NCI-H1048 (cell line): ENCODE measurements around the gene PCDHGA9.
"Not testable (repeated sequence)": the region's sequence is repeated elsewhere in the genome, so short reads cannot be mapped to it uniquely, and the experiment has no call there.

ENCODE experiments used
- DNase-seq: peaks from one replicate; lab custom pipeline; 2025; lab: John Stamatoyannopoulos, UW

Gene PCDHGA9

DNA sequence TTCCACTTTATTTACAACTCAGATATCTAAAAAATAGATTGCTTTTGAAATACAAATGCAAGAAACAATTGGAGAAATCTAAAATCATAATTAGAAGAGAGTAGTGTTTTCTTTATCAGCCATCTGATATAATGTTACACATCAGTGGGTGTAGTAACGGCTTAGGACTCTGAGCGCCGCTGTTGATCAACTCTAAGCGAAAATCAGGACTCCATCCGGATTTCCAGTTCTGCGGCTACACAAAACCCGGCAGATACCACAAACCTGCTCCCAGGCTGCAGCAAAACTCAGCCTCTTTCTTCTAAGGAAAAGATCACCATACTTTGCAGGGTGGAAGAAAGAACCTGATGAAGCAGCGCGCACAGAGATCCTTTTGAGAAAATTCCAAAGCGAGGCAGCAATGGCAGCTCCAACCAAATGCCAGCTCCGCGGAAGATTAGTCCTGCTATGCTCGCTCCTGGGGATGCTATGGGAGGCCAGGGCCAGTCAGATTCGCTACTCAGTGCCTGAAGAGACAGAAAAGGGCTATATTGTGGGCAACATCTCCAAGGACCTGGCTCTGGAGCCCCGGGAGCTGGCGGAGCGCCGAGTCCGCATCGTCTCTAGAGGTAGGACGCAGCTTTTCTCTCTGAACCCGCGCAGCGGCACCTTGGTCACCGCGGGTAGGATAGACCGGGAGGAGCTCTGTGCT is at the start of gene PCDHGA9:
Gene PCDHGA9, plus strand, starts transcription at position 226 of the 691 bp plus-strand sequence. Its CDS starts 175 bp downstream, at position 401.
- DNase-seq = no peak

DNA sequence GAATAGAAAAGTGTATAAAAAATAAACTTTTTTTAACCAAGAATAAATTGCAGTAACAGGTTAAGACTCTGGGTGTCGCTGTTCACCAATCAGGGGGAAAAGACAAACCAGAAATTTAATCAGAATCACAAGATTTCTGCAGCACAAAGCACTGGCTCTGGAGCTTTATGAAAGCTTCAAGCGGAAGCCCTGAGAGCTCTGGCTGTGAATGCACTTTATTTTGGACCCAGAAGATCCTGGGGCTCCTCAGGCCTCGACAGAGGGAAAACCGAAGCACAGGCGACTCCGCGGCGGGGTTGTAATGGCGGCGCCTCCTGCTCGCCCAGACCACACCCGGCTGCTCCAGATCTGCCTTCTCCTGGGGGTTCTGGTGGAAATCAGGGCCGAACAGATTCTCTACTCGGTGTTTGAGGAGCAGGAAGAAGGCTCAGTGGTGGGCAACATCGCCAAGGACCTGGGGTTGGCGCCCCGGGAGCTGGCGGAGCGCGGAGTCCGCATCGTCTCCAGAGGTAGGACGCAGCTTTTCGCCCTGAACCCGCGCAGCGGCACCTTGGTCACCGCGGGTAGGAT is 47.6 kb upstream of the PCDHGA9 start, which contains the start of gene PCDHGA4:
Gene PCDHGA4, plus strand, starts transcription at position 122 of the 570 bp plus-strand sequence. Its CDS starts 87 bp downstream, at position 209.
- no peak for DNase-seq

DNA sequence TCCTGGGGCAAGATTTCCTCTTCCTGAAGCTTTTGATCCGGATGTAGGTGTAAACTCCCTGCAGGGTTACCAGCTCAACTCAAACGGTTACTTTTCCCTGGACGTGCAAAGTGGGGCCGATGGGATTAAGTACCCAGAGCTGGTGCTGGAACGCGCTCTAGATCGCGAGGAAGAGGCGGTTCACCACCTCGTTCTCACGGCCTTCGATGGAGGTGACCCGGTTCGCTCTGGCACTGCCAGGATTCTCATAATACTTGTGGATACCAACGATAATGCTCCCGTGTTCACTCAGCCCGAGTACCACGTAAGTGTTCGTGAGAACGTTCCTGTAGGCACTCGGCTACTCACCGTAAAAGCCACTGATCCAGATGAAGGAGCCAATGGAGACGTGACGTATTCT is 46.9 kb upstream of the PCDHGA9 start:
- DNase-seq = no peak

DNA sequence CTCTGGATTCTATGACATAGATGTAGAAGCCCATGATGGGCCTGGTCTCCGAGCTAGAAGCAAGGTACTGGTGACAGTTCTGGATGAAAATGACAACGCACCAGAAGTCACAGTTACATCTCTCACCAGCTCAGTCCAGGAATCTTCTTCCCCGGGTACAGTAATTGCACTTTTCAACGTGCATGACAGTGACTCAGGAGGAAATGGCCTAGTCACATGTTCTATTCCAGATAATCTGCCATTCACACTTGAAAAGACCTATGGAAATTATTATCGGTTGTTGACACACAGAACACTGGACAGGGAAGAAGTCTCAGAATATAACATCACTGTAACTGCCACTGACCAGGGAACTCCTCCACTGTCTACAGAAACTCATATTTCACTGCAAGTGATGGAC is 46.4 kb upstream of the PCDHGA9 start:
- DNase-seq = no peak

DNA sequence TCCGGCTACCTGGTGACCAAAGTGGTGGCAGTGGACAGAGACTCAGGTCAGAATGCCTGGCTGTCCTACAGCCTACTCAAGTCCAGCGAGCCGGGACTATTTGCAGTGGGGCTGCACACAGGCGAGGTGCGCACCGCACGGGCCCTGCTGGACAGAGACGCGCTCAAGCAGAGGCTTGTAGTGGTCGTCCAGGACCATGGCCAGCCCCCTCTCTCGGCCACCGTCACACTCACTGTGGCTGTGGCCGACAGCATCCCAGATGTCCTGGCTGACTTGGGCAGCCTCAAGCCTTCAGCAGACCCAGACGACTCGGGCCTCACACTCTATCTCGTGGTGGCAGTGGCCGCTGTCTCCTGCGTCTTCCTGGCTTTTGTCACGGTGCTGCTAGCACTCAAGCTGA is 45.6 kb upstream of the PCDHGA9 start:
- DNase-seq = no peak

DNA sequence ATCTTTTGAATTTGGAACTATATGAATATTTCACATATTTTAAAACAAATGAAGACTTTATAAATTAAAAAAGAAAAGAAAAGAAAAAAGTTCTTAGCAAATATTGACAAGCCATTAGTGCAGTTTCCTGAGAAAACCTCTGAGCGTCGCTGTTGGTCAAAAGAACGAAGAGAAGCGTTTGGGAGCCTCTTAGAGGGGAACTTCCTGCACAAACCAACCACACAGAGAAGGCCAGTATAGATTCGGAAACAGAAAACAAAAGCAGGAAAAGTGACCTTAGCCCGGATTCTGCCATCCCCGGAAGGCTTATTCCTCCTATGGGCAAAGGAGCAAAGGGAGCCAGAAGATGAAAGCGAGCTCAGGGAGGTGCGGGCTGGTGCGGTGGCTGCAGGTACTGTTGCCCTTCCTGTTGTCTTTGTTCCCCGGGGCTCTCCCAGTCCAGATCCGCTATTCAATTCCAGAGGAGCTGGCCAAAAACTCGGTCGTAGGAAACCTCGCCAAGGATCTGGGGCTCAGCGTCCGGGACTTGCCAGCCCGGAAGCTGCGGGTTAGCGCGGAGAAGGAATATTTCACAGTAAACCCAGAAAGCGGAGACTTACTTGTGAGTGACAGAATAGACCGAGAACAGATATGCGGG is 42.7 kb upstream of the PCDHGA9 start, which contains the start of gene PCDHGB2:
Gene PCDHGB2, plus strand, starts transcription at position 205 of the 637 bp plus-strand sequence. Its CDS starts 142 bp downstream, at position 347.
- DNase-seq = no peak

DNA sequence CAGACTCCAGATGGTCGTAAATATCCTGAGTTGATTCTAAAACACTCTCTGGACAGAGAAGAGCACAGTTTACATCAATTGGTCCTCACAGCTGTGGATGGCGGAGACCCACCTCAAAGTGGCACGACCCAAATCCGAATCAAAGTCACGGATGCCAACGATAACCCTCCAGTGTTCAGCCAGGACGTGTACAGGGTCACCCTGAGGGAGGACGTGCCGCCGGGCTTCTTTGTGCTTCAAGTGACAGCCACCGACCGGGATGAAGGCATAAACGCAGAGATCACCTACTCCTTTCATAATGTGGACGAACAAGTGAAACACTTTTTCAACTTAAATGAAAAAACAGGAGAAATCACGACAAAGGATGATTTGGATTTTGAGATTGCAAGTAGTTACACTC is 41.9 kb upstream of the PCDHGA9 start:
- no peak for DNase-seq

DNA sequence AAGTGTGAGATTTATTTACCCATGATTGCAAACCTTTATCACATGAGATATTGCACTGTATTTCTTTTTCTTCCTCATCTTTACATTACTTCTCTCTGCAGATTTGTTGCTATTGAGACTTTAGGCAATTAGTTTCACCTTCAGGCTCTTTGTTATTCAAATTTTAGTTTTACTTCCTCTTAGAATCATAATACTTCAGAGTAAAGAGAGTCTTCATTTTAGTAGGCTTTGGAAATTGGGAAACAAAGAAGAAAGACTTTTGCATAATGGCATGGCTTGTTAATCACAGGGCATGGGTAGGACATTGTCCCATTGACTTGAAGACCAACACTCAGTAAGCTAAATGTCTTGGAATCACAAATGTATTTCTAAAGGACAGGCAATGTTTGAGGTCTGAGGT is 39.9 kb upstream of the PCDHGA9 start:
- DNase-seq = no peak

DNA sequence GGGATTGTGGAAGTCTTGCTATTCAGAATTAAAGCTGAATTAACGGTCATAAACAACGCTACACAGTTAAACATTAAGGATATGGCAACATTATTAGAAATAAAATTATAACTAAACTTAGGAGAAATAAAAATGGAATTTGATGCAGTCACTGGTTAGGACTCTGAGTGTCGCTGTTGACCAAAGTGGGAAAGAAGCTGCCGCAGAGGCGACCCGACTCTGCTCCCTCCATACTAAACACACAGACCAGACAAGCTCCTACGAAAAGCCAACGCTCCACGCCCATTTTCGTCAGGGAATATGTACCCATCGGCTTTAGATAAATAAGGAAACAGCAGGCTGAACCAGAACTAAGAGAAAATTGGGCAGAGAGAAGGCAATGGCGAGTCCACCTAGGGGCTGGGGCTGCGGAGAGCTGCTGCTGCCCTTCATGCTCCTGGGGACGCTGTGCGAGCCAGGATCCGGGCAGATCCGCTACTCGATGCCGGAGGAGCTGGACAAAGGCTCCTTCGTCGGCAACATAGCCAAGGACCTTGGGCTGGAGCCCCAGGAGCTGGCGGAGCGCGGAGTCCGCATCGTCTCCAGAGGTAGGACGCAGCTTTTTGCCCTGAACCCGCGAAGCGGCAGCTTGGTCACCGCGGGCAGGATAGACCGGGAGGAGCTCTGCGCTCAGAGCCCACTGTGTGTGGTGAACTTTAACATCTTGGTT is 38.5 kb upstream of the PCDHGA9 start, which contains the start of gene PCDHGA5:
Gene PCDHGA5, plus strand, starts transcription at position 211 of the 709 bp plus-strand sequence. Its CDS starts 169 bp downstream, at position 380.
- no peak for DNase-seq

DNA sequence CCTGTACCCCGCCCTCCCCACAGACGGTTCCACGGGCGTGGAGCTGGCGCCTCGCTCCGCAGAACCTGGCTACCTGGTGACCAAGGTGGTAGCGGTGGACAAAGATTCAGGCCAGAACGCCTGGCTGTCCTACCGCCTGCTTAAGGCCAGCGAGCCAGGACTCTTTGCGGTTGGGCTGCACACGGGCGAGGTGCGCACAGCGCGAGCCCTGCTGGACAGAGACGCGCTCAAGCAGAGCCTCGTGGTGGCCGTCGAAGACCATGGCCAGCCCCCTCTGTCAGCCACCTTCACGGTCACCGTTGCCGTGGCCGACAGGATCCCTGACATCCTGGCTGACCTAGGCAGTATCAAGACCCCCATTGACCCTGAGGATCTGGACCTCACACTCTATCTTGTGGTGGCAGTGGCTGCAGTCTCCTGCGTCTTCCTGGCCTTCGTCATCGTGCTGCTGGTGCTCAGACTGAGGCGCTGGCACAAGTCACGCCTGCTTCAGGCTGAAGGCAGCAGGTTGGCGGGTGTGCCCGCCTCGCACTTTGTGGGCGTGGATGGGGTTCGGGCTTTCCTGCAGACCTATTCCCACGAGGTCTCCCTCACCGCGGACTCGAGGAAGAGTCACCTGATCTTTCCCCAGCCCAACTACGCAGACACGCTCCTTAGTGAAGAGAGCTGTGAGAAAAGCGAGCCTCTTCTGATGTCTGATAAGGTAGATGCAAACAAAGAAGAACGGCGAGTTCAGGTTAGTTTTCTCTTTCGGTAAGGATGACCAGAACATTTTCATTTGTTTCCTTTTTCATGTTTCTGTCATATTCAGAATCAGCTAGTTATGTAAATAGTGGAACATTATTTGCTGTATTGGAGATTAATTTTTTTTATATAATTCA is 36.3 kb upstream of the PCDHGA9 start:
- no peak for DNase-seq

DNA sequence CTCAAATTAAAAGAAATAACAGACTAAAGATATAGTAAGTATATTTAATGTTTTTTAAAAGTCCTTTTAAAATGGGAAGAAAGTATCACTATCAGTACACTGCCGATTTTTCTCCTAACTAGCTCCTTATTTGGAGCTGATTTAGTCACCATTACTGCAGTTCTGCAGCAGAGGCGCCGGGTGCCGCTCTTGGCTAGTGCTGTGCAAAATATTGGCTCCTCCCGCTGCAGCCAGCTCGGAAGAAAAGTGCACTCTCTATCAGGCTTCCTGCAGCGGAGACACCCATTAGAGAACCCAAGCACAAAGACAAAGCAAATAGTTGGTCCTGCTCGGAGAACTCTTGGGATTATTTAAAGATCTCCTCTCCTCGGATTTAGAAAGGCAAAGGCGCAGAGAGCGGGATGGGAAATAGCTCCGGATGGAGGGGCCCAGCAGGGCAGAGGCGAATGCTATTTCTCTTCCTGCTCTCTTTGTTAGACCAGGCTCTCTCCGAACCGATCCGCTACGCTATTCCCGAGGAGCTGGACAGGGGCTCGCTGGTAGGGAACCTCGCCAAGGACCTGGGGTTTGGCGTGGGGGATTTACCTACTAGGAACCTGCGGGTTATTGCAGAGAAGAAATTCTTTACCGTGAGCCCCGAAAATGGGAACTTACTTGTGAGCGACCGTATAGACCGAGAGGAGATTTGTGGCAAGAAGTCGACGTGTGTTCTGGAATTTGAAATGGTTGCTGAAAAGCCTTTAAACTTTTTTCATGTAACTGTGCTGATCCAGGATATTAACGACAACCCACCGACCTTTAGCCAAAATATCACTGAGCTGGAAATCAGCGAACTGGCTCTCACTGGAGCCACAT is 32.4 kb upstream of the PCDHGA9 start, which contains the start of gene PCDHGB3:
Gene PCDHGB3, plus strand, starts transcription at position 249 of the 855 bp plus-strand sequence. Its CDS starts 153 bp downstream, at position 402.
- DNase-seq = no peak

DNA sequence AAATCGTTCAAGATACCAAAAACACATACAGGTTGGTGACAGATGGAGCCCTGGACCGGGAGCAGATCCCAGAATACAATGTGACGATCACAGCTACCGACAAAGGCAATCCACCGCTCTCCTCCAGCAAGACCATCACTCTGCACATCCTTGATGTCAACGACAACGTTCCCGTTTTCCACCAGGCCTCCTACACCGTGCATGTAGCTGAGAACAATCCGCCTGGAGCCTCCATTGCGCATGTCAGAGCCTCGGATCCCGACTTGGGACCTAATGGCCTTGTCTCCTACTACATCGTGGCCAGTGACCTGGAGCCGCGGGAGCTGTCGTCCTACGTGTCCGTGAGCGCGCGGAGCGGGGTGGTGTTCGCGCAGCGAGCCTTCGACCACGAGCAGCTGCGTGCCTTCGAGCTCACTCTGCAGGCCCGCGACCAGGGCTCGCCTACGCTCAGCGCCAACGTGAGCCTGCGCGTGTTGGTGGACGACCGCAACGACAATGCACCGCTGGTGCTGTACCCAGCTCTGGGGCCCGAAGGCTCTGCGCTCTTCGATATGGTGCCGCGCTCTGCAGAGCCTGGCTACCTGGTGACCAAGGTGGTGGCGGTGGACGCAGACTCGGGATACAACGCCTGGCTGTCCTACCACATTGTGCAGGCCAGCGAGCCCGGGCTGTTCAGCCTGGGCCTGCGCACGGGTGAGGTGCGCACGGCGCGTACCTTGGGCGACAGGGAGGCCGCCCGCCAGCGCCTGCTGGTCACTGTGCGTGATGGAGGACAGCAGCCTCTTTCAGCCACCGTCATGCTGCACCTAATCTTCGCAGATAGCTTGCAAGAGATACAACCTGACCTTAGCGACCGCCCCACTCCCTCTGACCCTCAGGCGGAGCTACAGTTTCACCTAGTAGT is 30.8 kb upstream of the PCDHGA9 start:
- no peak for DNase-seq

DNA sequence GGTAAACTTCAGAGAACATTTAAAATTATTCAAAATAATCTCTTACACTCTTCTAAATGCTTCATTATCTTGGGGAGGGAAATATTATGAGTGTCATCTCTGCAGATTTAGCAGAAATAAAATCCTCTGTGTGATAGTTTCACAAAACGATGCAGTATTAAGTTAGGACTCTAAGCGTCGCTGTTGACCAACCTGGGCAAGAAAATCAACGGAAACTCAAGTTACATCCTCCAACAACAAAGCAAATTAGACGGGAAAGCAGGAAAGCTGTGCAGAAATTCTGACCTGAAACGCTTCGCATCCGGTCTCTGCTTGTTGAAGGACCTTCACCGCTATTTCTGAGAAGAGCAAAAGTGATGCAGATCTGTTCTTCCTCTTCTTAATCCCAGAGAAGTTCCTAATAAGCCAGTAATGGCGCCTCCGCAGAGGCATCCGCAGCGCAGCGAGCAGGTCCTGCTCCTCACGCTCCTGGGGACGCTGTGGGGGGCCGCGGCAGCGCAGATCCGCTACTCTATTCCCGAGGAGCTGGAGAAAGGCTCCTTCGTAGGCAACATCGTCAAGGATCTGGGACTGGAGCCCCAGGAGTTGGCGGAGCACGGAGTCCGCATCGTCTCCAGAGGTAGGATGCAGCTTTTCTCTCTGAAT is 28.8 kb upstream of the PCDHGA9 start, which contains the start of gene PCDHGA6:
Gene PCDHGA6, plus strand, starts transcription at position 219 of the 645 bp plus-strand sequence. Its CDS starts 193 bp downstream, at position 412.
- DNase-seq = no peak

DNA sequence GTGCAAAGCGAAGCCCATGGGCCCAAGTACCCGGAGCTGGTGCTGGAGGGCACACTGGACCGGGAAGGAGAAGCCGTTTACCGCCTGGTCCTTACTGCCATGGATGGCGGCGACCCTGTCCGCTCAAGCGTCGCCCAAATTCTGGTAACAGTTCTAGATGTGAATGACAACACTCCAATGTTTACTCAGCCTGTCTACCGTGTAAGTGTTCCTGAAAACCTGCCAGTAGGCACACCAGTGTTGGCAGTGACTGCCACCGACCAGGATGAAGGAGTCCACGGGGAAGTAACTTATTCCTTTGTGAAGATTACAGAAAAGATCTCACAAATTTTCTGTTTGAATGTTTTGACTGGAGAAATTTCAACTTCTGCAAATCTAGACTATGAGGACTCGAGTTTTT is 28.0 kb upstream of the PCDHGA9 start:
- no peak for DNase-seq

DNA sequence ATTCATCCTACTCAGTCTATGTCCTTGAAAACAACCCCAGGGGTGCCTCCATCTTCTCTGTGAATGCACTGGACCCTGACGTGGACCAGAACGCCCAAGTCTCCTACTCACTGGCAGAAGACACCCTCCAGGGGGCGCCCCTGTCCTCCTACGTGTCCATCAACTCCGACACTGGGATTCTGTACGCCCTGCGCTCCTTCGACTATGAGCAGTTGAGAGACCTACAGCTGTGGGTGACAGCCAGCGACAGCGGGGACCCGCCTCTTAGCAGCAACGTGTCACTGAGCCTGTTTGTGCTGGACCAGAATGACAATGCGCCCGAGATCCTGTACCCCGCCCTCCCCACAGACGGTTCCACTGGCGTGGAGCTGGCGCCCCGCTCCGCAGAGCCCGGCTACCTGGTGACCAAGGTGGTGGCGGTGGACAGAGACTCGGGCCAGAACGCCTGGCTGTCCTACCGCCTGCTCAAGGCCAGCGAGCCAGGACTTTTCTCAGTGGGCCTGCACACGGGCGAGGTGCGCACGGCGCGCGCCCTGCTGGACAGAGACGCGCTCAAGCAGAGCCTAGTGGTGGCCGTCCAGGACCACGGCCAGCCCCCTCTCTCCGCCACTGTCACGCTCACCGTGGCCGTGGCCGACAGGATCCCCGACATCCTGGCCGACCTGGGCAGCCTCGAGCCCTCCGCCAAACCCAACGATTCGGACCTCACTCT is 27.0 kb upstream of the PCDHGA9 start:
- not testable (repeated sequence) for DNase-seq

DNA sequence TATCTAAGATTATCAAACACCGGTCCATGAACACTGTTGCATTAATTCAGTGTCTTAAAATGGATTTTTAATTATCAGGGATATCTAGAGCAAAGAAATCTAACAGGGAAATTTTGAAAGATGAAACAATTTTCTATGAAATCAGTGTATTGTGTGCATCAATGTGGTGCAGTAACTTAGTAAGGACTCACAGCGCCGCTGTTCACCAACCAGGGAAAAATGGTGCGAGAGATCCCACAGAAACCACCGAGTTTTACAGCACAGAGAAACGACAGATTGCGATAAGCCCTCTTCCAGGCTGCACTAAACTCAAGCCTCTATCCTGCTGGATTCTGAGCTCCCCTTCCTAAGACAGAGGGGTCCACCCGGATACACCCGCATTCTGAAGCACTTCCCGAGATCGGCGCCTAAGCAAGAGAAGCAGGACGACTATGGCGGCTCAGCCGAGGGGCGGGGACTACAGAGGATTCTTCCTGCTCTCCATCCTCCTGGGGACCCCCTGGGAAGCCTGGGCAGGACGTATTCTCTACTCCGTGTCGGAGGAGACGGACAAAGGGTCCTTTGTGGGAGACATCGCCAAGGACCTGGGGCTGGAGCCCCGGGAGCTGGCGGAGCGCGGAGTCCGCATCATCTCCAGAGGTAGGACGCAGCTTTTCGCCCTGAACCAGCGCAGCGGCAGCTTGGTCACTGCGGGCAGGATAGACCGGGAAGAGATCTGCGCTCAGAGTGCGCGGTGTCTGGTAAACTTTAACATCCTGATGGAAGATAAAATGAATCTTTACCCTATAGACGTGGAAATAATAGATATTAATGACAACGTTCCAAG is 19.9 kb upstream of the PCDHGA9 start, which contains the start of gene PCDHGA7:
Gene PCDHGA7, plus strand, starts transcription at position 274 of the 826 bp plus-strand sequence. Its CDS starts 158 bp downstream, at position 432.
- no peak for DNase-seq

DNA sequence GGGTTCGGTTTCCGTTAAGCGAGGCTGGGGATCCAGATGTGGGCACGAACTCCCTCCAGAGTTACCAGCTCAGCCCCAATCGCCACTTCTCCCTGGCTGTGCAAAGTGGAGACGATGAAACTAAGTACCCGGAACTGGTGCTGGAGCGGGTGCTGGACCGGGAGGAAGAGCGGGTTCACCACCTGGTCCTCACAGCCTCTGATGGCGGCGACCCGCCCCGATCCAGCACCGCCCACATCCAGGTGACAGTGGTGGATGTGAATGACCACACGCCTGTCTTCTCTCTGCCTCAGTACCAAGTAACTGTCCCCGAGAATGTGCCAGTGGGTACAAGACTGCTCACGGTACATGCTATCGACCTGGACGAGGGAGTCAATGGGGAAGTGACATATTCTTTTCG is 19.2 kb upstream of the PCDHGA9 start:
- DNase-seq = no peak
